Activated CD4-positive, alpha-beta T cell treated with anti-CD3 and anti-CD28 coated beads, Interleukin-2, Interleukin-6, amounts not matched to agents 100 ng/mL and 50 ng/mL, durations not matched to agents 16 hours and 8 hours (primary cell): ENCODE results near the gene LY6G6C.

ENCODE experiments used
- DNase-seq: peaks from one replicate; pipeline ENCODE4 v3.0.0-alpha.2; 2020

The LY6G6C gene

GRCh38 chr6:31676904-31677303, 44.6 kb downstream of the LY6G6C start:
- DNase-seq: no peak

DNA sequence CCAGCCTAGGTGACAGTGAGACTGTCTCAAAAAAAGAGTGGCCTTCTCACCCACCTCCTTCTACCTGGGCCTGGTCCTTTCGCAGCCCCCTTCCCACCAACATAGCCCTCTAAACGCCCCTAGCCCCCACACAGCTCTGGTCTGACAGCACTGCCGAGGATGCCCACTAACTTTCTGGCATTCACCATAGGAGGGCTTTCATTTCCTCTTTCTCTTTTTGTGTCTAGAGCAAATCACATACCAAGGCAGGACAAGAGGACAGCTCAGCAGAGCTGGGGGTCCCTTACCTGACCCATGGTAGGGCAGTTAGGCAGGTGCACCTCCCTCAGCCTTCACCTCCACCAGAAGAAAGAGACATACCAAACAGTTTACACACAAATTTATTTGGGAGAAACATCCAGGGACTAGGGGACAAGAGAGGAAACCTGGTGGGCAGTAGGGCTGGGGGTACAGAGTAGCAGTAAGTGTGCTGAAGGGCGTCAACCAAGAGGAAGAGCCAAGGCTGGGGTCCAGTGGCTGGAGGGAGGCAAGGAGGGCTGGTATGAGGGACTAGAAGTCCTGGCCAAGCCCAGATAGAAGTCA, 45.1 kb downstream of the LY6G6C start:
- DNase-seq: no peak

GRCh38 chr6:31669676-31670075, 51.9 kb downstream of the LY6G6C start, which contains the start of gene LY6G5B:
LY6G5B (plus strand) TSS chr6:31669976; CDS start chr6:31670951, 975 bp downstream.
- no peak for DNase-seq
